H9 (cell line): ENCODE measurements around the gene RPL27A. TPM values are rescaled to one million over a fixed set of nuclear protein-coding genes. Genes with fewer than 3 reads are reported as not detected.

Source experiments
- DNase-seq: peaks from one replicate; pipeline ENCODE4 v3.0.0-alpha.2; 2017
- H2AFZ ChIP-seq: one replicate; pipeline ENCODE4 v1.6.1; 2013; ENCODE audit warnings: mild to moderate bottlenecking, low read length, control low read depth, moderate library complexity
- H2AK5ac ChIP-seq: 2 replicates; pipeline ENCODE4 v1.6.1; 2013; ENCODE audit warnings: low read length, control low read depth, mixed read lengths; ENCODE audit not compliant: insufficient read length
- H2BK120ac ChIP-seq: one replicate; pipeline ENCODE4 v1.6.1; 2013; ENCODE audit warnings: low read depth, mild to moderate bottlenecking, low read length, control low read depth, inconsistent platforms; ENCODE audit not compliant: poor library complexity, severe bottlenecking
- H2BK12ac ChIP-seq: 2 replicates; pipeline ENCODE4 v1.6.1; 2013; ENCODE audit warnings: low read length, control low read depth, mixed read lengths, low read depth; ENCODE audit not compliant: insufficient read length
- H2BK15ac ChIP-seq: 2 replicates; pipeline ENCODE4 v1.6.1; 2013; ENCODE audit warnings: low read depth, low read length, control low read depth
- H2BK20ac ChIP-seq: one replicate; pipeline ENCODE4 v1.6.1; 2013; ENCODE audit warnings: low read depth, mild to moderate bottlenecking, low read length, control low read depth, inconsistent platforms; ENCODE audit not compliant: poor library complexity, severe bottlenecking
- H2BK5ac ChIP-seq: 2 replicates; pipeline ENCODE4 v1.6.1; 2013; ENCODE audit warnings: low read length, control low read depth, mixed read lengths; ENCODE audit not compliant: insufficient read length
- H3K14ac ChIP-seq: 2 replicates; pipeline ENCODE4 v1.6.1; 2013; ENCODE audit warnings: low read length, control low read depth; ENCODE audit not compliant: insufficient read depth
- H3K18ac ChIP-seq: 2 replicates; pipeline ENCODE4 v1.6.1; 2013; ENCODE audit warnings: low read depth, mild to moderate bottlenecking, mixed read lengths, low read length, control low read depth; ENCODE audit not compliant: insufficient read length
- H3K23ac ChIP-seq: 2 replicates; pipeline ENCODE4 v1.6.1; 2013; ENCODE audit warnings: low read length, control low read depth, mixed read lengths, low read depth; ENCODE audit not compliant: insufficient read length
- H3K23me2 ChIP-seq: 2 replicates; pipeline ENCODE4 v1.6.1; 2013; ENCODE audit warnings: low read depth, mild to moderate bottlenecking, mixed read lengths, low read length, control low read depth; ENCODE audit not compliant: insufficient read length, poor library complexity, severe bottlenecking
- H3K27ac ChIP-seq: 2 replicates; pipeline ENCODE4 v1.5.1; 2013; ENCODE audit warnings: low read length, control low read depth, mixed read lengths, low read depth; ENCODE audit not compliant: insufficient read length
- H3K27me3 ChIP-seq: 2 replicates; pipeline ENCODE4 v1.6.1; 2013; ENCODE audit warnings: low read length, control low read depth, inconsistent platforms; ENCODE audit not compliant: insufficient read depth
- H3K4ac ChIP-seq: 2 replicates; pipeline ENCODE4 v1.6.1; 2013; ENCODE audit warnings: low read depth, mild to moderate bottlenecking, control low read depth, inconsistent platforms, low read length, moderate library complexity
- H3K4me1 ChIP-seq: 2 replicates; pipeline ENCODE4 v1.6.1; 2013; ENCODE audit warnings: low read length, control low read depth, inconsistent platforms; ENCODE audit not compliant: insufficient read depth
- H3K4me2 ChIP-seq: 2 replicates; pipeline ENCODE4 v1.6.1; 2013; ENCODE audit warnings: low read length, control low read depth, mixed read lengths; ENCODE audit not compliant: insufficient read length, insufficient read depth
- H3K56ac ChIP-seq: 2 replicates; pipeline ENCODE4 v1.6.1; 2013; ENCODE audit warnings: low read depth, mild to moderate bottlenecking, mixed read lengths, low read length, control low read depth; ENCODE audit not compliant: insufficient read length
- H3K79me1 ChIP-seq: 2 replicates; pipeline ENCODE4 v1.6.1; 2013; ENCODE audit warnings: low read depth, mild to moderate bottlenecking, moderate library complexity, low read length, control low read depth, inconsistent platforms; ENCODE audit not compliant: insufficient read depth, poor library complexity, severe bottlenecking
- H3K79me2 ChIP-seq: 2 replicates; pipeline ENCODE4 v1.6.1; 2013; ENCODE audit warnings: low read length, control low read depth, inconsistent platforms; ENCODE audit not compliant: insufficient read depth
- H3K9ac ChIP-seq: 2 replicates; pipeline ENCODE4 v1.6.1; 2013; ENCODE audit warnings: low read length, control low read depth, mixed read lengths; ENCODE audit not compliant: insufficient read length; ENCODE audit errors: extremely low read depth
- H3K9me3 ChIP-seq: one replicate; pipeline ENCODE4 v1.6.1; 2013; ENCODE audit warnings: low read depth, low read length, inconsistent platforms; ENCODE audit not compliant: control insufficient read depth
- H3T11ph ChIP-seq: one replicate; pipeline ENCODE4 v1.6.1; 2013; ENCODE audit warnings: mild to moderate bottlenecking, low read length, control low read depth, inconsistent platforms
- H4K20me1 ChIP-seq: one replicate; pipeline ENCODE4 v1.6.1; 2013; ENCODE audit not compliant: control insufficient read depth, insufficient read length, insufficient read depth
- H4K5ac ChIP-seq: 2 replicates; pipeline ENCODE4 v1.6.1; 2013; ENCODE audit warnings: low read depth, mild to moderate bottlenecking, mixed read lengths, low read length, control low read depth; ENCODE audit not compliant: insufficient read length
- H4K8ac ChIP-seq: replicated peaks from 2 replicates; pipeline ENCODE4 v1.6.1; 2013; ENCODE audit warnings: low read length, control low read depth, mixed read lengths, low read depth; ENCODE audit not compliant: insufficient read length
- H4K91ac ChIP-seq: 2 replicates; pipeline ENCODE4 v1.6.1; 2013; ENCODE audit warnings: low read depth, mild to moderate bottlenecking, moderate library complexity, mixed read lengths, low read length, control low read depth; ENCODE audit not compliant: insufficient read length
- H3K27ac Mint-ChIP-seq, 3 experiments: 2 replicates in 2 of 3; 3 replicates in 1 of 3; pipeline ENCODE4 v1.8.0; 2020 to 2021; ENCODE audit warnings: mixed read lengths in 3 of 3, mild to moderate bottlenecking in 1 of 3, moderate library complexity in 1 of 3
- H3K27me3 Mint-ChIP-seq: 2 replicates; pipeline ENCODE4 v1.8.0; 2021; ENCODE audit warnings: low read depth, mild to moderate bottlenecking, moderate library complexity, mixed read lengths
- H3K36me3 Mint-ChIP-seq, 3 experiments: 2 replicates in 2 of 3; 3 replicates in 1 of 3; pipeline ENCODE4 v1.8.0; 2020 to 2021; ENCODE audit warnings: low read depth in 3 of 3, mixed read lengths in 3 of 3; ENCODE audit not compliant: insufficient read depth in 1 of 3
- H3K4me1 Mint-ChIP-seq, 2 experiments: 2 replicates each; pipeline ENCODE4 v1.8.0; 2020; ENCODE audit warnings: mixed read lengths in 2 of 2
- H3K4me3 Mint-ChIP-seq, 2 experiments: 2 replicates in 1 of 2; 3 replicates in 1 of 2; pipeline ENCODE4 v1.8.0; 2020 to 2021; ENCODE audit warnings: mild to moderate bottlenecking in 2 of 2, mixed read lengths in 2 of 2, moderate library complexity in 1 of 2
- H3K9me3 Mint-ChIP-seq, 2 experiments: 2 replicates in 1 of 2; 3 replicates in 1 of 2; pipeline ENCODE4 v1.8.0; 2020; ENCODE audit warnings: mild to moderate bottlenecking in 2 of 2, mixed read lengths in 2 of 2, moderate library complexity in 1 of 2
- WGBS: extraction: QIAGEN DNeasy Blood & Tissue Kit; methylation state at CpG from one replicate; pipeline ENCODE4 v1.1.7; 2013; ENCODE audit warnings: missing lambda C conversion rate, low lambda C conversion rate, mixed read lengths; ENCODE audit not compliant: insufficient read length; ENCODE audit errors: extremely low coverage; 5-methylcytosine and 5-hydroxymethylcytosine counted together
- total RNA-seq: library from RNA; stranded (reverse); gene quantifications from 2 replicates; pipeline ENCODE4 v1.2.1, GENCODE V29; 2021
- TF ChIP-seq, protein P1 (sequence below): fragments of 200-600 bp; sonication (generic); conservative IDR thresholded peaks from 3 replicates; pipeline ENCODE4 v1.8.0; 2021; ENCODE audit warnings: antibody characterized with exemption, mild to moderate bottlenecking

RPL27A gene
- total RNA-seq, 1 experiment from 2014 or later: 1,152 TPM

DNA sequence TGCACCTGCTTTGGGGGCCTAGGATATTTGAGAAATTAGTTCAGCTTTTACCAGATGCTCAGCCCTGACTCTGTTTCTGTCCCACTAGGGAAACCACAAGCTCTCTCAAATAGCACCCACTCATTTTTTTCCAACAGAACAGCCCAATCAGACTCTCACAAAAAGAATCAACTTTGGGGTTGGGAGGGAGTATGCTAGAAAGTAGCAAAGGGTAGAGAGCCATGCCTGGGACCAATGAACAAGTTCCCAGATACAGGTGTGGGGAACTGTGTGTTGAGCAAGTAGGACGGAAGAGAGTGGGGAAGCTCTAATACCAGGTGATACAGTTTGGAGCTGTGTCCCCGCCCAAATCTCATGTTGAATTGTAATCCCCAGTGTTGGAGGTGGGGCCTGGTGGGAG lies 41.3 kb upstream of the RPL27A start:
- no peak for DNase-seq
- no peaks in the 10 kb centered on the region; the same call in 1 of the 2 replicates for H3K27me3 Mint-ChIP-seq
- Histone ChIP-seq H3K14ac (no peak overlapping the region), H2BK12ac (no peak overlapping the region), H4K8ac (no peak overlapping the region), H3K27me3 (no peaks in the 10 kb centered on the region), H4K20me1 (no peaks in the 10 kb centered on the region), H4K91ac (no peak overlapping the region), H3K79me2 (no peaks in the 10 kb centered on the region), H3K4me1 (peaks cover 9% of the 10 kb centered on the region; the same call in 1 of the 2 replicates), H3K23ac (no peak overlapping the region), H3K79me1 (no peaks in the 10 kb centered on the region), H3K9ac (no peak overlapping the region), H2AFZ (no peak overlapping the region), H3K27ac (no peak overlapping the region), H3K23me2 (no peaks in the 10 kb centered on the region), H3K56ac (no peak overlapping the region), H4K5ac (no peak overlapping the region), H3K18ac (no peak overlapping the region), H2BK20ac (no peak overlapping the region), H2BK15ac (no peak overlapping the region), H2BK5ac (no peak overlapping the region), H3K4ac (no peak overlapping the region), H2AK5ac (no peak overlapping the region), H3K4me2 (no peak overlapping the region), H3T11ph (no peak overlapping the region), H2BK120ac (no peak overlapping the region), H3K9me3 (no peaks in the 10 kb centered on the region)
- peaks cover 4 to 8% (median 6%) of the 10 kb centered on the region in 3 experiments; a peak in 5 of 7 replicates for H3K36me3 Mint-ChIP-seq
- H3K9me3 Mint-ChIP-seq: no peaks in the 10 kb centered on the region; a peak in 1 of 5 replicates
- no peak overlapping the region for H3K4me3 Mint-ChIP-seq
- H3K27ac Mint-ChIP-seq: no peak overlapping the region
- peaks cover 20 to 25% of the 10 kb centered on the region in 2 experiments for H3K4me1 Mint-ChIP-seq
- TF ChIP-seq, protein P1, sequence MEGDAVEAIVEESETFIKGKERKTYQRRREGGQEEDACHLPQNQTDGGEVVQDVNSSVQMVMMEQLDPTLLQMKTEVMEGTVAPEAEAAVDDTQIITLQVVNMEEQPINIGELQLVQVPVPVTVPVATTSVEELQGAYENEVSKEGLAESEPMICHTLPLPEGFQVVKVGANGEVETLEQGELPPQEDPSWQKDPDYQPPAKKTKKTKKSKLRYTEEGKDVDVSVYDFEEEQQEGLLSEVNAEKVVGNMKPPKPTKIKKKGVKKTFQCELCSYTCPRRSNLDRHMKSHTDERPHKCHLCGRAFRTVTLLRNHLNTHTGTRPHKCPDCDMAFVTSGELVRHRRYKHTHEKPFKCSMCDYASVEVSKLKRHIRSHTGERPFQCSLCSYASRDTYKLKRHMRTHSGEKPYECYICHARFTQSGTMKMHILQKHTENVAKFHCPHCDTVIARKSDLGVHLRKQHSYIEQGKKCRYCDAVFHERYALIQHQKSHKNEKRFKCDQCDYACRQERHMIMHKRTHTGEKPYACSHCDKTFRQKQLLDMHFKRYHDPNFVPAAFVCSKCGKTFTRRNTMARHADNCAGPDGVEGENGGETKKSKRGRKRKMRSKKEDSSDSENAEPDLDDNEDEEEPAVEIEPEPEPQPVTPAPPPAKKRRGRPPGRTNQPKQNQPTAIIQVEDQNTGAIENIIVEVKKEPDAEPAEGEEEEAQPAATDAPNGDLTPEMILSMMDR: no peak
- no CpG with 5 or more reads among the region's 2 CpGs for WGBS
